GM06990 (cell line): Measurements from ENCODE around the gene ARID1B.

Experiments used
- DNase-seq: peaks from one replicate; pipeline ENCODE4 v3.0.0-alpha.2; 2011; ENCODE audit not compliant: insufficient read length; ENCODE audit errors: extremely low read depth
- H3K27me3 ChIP-seq: replicated peaks from 2 replicates; pipeline ENCODE4 v1.6.0; 2011; ENCODE audit warnings: low read length; ENCODE audit not compliant: control insufficient read depth, insufficient read depth
- H3K36me3 ChIP-seq: 2 replicates; pipeline ENCODE4 v1.5.1; 2011; ENCODE audit warnings: low read length; ENCODE audit not compliant: control insufficient read depth, insufficient read depth
- H3K4me3 ChIP-seq: replicated peaks from 2 replicates; pipeline ENCODE4 v1.5.1; 2011; ENCODE audit warnings: low read depth, mild to moderate bottlenecking, control low read depth, low read length
- TF ChIP-seq, protein P1 (sequence below): IDR thresholded peaks from 2 replicates; pipeline ENCODE4 v1.5.1; 2011; ENCODE audit warnings: low read length, control low read depth, mild to moderate bottlenecking, inconsistent platforms; ENCODE audit not compliant: insufficient read depth, poor library complexity, severe bottlenecking

ARID1B gene

DNA sequence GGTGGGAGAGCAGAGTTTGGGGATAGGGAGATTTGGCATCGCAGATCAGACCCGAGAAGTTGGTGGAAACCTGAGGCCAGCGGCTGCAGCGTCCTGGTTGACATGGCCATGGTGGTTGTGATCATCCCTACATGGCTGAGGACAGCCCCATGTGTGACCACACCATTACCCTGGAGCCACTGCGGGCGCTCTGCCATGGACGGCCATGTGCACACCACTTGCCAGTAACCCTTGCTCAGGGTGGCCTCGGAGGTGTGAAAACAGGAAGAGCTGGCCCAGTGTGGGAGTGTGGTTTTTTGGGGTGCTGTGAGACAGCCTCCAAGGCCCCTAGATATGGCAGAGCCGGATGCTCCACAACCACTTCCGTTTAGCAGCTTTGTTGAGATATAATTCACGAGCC, 481.7 kb downstream of the ARID1B start:
- Histone ChIP-seq H3K27me3 (no peaks in the 10 kb centered on the region; the same call in 1 of the 2 replicates), H3K4me3 (no peak overlapping the region), H3K36me3 (no peaks in the 10 kb centered on the region)
- TF ChIP-seq, protein P1, sequence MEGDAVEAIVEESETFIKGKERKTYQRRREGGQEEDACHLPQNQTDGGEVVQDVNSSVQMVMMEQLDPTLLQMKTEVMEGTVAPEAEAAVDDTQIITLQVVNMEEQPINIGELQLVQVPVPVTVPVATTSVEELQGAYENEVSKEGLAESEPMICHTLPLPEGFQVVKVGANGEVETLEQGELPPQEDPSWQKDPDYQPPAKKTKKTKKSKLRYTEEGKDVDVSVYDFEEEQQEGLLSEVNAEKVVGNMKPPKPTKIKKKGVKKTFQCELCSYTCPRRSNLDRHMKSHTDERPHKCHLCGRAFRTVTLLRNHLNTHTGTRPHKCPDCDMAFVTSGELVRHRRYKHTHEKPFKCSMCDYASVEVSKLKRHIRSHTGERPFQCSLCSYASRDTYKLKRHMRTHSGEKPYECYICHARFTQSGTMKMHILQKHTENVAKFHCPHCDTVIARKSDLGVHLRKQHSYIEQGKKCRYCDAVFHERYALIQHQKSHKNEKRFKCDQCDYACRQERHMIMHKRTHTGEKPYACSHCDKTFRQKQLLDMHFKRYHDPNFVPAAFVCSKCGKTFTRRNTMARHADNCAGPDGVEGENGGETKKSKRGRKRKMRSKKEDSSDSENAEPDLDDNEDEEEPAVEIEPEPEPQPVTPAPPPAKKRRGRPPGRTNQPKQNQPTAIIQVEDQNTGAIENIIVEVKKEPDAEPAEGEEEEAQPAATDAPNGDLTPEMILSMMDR = no peak
- no peak for DNase-seq

DNA sequence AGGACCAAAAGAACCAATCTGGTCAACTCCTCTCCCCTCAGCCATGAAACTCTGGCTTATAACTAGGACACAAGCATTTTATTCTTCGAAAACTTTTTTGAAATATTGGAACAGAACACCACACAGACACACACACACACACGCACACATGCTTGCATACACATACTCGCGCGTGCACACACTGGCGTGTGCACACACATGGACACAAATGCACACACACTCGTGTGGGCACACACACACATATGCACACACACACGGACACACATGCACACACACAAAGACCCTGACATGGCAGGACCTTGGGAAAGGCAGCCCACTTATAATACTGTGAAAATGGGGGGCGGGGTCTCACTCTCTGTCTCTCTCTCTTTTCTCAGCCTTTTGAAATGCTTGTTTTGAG, 482.3 kb downstream of the ARID1B start:
- no peak for DNase-seq
- H3K36me3 ChIP-seq = no peaks in the 10 kb centered on the region
- TF ChIP-seq, protein P1 = no peak

More for the DNA sequence above, 482.3 kb downstream of the ARID1B start:
- no peaks in the 10 kb centered on the region; the same call in 1 of the 2 replicates for H3K27me3 ChIP-seq
- no peak overlapping the region for H3K4me3 ChIP-seq
